GM19372 (cell line): ENCODE measurements around the gene HSD11B1.

Source experiments
- ATAC-seq: cut with Tn5 transposase; IDR thresholded peaks from one replicate; pipeline ENCODE4 v1.9.1; 2021; ENCODE audit warnings: mild to moderate bottlenecking, low read depth, moderate library complexity; ENCODE audit not compliant: unreplicated experiment

The HSD11B1 gene

GRCh38 chr1:209751627-209752231, 47.1 kb downstream of the HSD11B1 start:
- ATAC-seq = peak; percentile 27

- no peak for ATAC-seq
These were observed 48.2 kb downstream of the HSD11B1 start for GRCh38 chr1:209752890-209753289.

GRCh38 chr1:209755256-209755655, 50.6 kb downstream of the HSD11B1 start:
- ATAC-seq = no peak

DNA sequence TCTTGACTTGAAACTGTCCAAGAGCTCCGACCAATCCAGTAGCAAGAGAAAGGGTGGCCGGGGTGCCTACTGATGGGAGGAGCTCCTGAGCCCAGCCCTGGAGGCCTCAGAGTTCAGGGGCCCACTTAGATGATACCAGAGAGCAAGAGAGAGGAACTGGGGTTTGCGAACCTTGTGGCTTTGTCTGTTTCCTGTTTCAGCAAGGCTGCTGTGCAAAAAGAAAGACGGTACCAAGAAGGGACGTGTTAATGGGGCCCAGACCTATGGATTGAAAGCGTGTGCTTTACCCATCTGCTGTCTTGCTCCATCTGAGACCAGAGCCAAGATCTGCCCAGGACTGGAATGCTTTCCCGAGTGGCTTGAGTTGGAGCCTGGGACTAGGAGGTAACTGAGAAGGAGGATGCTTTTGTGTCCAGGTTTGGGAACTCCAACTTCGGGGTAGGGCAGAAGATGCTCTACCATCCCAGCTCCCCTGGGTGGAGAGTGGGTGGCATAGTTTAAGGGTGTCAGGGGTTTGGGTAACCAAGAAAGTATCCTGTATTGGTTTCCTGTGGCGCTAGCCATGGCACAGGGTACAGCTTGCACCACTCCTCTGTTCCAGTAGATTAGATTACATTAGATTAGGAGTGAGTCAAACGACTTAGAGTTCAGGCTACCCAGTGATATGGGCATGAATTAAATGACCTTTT, 51.4 kb downstream of the HSD11B1 start, which contains the start of gene TRAF3IP3:
Gene TRAF3IP3, plus strand, starts transcription at position 128 of the 689 bp plus-strand sequence. CDS start 3,987 bp downstream, outside the sequence.
- peak; percentile 74 for ATAC-seq

- peak; percentile 35 for ATAC-seq
These were observed 52.2 kb downstream of the HSD11B1 start for GRCh38 chr1:209756615-209757445.

GRCh38 chr1:209758400-209758799, 53.8 kb downstream of the HSD11B1 start:
- ATAC-seq = no peak

DNA sequence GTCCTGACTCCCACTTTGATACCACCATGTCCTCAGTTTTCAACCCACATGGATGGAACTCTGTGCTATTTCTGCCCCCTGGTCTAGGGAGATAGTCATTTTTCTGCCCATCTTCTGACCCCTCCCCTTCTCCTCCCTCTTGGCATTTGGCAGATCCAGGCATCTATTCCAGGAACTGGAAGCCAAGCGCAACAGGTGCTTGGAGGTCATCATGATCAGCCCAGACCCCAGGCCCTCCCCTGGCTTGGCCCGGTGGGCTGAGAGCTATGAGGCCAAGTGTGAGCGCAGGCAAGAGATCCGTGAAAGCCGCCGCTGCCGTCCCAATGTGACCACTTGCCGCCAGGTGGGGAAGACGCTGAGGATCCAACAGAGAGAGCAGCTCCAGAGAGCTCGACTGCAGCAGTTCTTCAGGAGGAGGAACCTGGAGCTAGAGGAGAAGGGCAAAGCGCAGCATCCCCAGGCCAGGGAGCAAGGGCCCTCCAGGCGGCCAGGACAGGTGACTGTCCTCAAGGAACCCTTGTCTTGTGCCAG, 55.2 kb downstream of the HSD11B1 start:
- no peak for ATAC-seq

GRCh38 chr1:209761011-209761635, 56.5 kb downstream of the HSD11B1 start:
- ATAC-seq = no peak

DNA sequence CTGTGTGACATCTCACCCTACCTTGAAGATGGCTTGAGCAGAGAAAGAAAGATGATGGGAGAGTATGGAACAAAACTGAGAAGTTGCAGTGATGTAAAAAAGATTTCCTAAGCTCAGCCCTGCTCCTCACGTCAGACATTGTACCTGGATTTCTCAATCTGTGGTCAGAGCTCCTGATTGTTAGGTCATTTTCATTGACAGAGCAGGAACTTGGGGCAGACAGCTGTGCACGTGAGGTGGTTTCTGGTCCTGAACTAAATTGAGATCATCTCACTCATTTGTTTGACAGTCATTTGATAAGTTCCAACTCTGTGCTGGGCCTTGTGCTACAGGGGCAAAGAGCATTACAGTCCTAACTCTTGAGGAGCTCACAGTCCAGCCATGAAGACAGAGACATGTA, 61.4 kb downstream of the HSD11B1 start:
- no peak for ATAC-seq

DNA sequence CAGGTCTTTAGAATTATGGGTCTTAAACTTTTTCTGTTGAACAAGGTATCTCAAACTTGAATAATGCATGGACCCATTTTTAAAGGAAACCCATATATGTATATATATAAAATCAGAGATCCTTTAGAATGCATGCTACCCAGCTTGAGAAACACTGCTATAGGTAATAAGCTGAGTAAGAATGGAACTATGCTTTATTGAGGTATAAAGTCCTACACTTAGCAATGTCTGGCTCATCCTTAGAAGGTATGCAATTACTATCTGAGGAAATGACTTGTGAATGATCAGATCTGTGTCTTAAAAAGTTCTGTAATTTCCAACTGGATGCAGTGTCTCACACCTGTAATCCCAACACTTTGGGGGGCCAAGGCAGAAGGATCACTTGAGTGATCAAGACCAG, 62.5 kb downstream of the HSD11B1 start:
- ATAC-seq = no peak

- no peak for ATAC-seq
These were observed 63.1 kb downstream of the HSD11B1 start for GRCh38 chr1:209767706-209768105.

DNA sequence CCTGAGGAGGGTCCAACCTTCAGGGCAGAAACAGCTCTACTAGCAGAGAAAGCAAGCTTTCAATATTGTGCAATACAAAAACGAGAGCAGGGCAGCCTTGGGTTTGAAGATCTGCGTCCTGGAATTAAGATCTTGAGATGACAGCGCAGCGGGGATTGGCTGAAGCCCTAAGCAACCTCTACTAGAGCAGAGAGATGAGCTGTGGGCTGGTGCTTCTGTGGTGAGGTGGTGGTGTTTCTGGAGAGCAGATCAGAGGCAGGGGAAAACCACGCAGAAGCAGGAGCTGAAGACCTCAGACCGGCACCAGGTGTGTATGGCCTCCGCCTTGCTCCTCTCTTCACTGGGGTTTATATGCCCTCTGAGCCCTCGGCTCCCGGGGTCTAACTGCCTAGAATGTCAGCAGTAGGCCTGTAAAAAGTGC, 63.7 kb downstream of the HSD11B1 start:
- peak; percentile 75 for ATAC-seq

DNA sequence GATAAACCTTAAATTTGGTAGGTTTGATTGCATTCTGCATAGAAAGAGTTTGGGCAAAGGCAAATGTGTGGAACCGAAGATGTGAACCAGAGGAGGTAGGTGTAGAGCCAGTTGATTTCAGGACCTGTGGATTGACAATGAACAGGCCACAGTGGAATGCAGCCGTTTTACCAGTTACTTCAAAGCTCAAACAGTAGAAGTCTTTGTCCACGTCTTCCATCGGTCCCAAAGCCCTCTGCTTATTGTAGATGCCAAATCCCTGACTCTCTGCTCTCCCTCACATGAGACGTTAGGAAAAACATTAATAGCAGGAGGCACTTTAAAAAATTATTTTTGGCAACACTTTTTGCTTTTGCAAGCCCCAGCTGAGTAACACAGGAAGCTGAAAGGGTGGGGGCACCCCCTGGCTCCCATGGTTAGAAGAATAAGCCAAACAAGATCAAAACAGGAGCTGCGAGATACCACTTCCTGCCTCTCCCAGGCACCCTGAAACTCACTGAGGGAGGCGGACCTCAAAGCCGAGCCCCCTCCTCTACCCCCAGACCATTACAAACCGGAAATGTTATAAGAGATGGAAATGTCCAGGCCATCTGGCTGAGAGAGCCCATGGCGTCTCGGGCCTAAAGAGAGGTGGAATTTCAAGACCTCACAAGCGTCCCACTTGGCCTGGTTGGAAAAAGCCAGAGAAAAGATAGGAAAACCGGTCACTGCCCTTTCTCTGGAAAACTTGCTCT, 64.7 kb downstream of the HSD11B1 start:
- ATAC-seq = peak; percentile 67

DNA sequence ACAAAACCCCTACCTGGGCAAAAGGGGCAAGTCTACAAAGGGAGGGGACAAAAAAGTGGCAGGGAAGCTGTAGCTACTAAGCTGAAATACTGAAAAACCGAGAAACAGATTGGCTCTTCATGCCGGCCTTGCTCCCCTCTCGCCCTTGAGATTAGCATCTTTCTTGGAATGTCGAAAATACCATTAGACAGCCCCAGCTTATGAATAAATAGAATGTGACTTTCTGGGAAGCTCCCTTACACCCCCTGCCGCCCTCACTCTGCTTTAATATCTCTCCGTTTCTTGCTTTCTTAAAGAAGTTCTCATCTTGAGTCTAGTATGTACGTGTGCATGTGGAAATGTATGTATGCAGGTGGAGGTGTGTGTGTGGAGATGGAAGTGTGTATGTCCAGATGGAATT, 65.3 kb downstream of the HSD11B1 start:
- ATAC-seq = no peak

- no peak for ATAC-seq
These were observed 66.2 kb downstream of the HSD11B1 start for GRCh38 chr1:209770636-209771415.

DNA sequence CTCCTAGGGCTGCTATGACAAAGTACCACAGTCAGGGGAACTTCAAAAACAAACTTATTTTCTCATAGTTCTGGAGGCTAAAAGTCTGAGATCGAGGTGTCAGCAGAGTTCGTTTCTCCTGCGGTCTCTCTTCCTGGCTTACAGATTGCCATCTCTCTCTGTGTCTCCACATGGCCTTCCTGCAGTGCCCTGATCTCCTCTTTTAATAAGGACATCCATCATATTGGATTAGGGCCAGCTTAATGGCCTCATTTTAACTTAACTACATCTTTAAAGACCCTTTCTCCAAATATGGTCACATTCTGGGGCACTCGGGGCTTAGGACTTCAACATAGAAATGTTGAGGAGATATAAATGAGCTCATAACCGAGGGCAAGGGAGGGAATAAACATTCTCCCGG, 67.5 kb downstream of the HSD11B1 start:
- no peak for ATAC-seq

- no peak for ATAC-seq
These were observed 69.9 kb downstream of the HSD11B1 start for GRCh38 chr1:209774592-209774991.

DNA sequence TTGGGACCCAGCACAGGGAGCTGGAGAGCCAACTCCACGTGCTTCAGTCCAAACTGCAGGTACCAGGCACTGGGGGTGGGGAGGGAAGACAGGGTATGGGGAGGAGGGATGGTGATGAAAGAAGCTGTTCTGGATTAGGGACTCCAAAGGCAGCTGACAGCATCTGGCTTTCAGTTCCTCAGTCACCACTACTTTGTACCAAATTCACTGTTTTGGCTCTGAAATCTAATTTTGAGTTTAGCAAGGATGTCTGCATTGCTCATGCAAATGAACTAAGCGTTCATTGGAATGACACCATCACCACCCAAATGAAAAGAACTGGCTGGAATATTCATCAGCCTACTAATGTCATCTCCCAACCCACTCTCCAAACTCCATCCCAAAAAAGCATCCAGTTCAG, 71.0 kb downstream of the HSD11B1 start:
- ATAC-seq = no peak

DNA sequence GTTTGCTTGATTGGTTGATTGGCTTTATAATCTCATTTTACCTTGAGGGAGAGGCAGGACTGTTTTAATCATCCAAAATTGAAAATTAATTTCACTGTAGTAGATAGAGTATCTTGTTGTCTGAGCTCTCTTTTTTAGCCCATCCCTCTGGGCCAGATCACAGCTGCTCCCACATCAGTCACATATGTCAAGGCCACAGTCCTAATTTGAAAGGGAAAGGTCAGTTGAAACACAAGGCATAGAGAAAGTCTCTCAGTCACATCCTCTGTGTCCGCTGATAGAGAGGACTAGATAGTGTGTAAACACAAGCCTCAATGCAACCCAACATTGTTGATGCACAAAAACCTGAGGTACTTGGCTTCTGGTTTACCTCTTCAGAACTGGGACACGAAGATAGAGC, 72.9 kb downstream of the HSD11B1 start:
- ATAC-seq = no peak
